ENCODE results near the gene SLC1A3.

Gene SLC1A3

GRCh38 chr5:36606428-36607113 lies at the start of gene SLC1A3:
Gene SLC1A3, plus strand, starts transcription at chr5:36606606. Its CDS starts 1,818 bp downstream, at chr5:36608424.
- ChIA-PET POLR2A (interaction anchor here (0.6 to 3.6 kb wide), 9 partner anchors 11 to 270 kb away, joined by 3 to 14 read pairs (median 3); partner anchors contain the start of gene NIPBL), CTCF (interaction anchor here (0.7 to 1.1 kb wide), 2 partner anchors 84 to 883 kb away, joined by 3 read pairs; no protein-coding TSS in a partner anchor)
- DNase-seq (ENCODE audit: extremely low spot score): peak; percentile 78
- TF ChIP-seq FOXK2 (IDR thresholded peaks at IDR 0.05) (no peak), TARDBP (IDR thresholded peaks at IDR 0.05) (no peak), SP1 (IDR thresholded peaks at IDR 0.05) (no peak), BHLHE40 (IDR thresholded peaks at IDR 0.05; ENCODE audit: borderline replicate concordance) (no peak), ELF4 (IDR thresholded peaks at IDR 0.05) (peak; percentile 43; the same call in 1 of the 2 replicates), SUZ12 (IDR thresholded peaks at IDR 0.05) (no peak), CTBP1 (IDR thresholded peaks at IDR 0.05; ENCODE audit: borderline replicate concordance) (no peak), ARNT (IDR thresholded peaks at IDR 0.05) (no peak), FOXM1 (IDR thresholded peaks at IDR 0.05; ENCODE audit: borderline replicate concordance) (no peak), NFRKB (IDR thresholded peaks at IDR 0.05) (no peak), ZNF384 (IDR thresholded peaks at IDR 0.05) (peak; percentile 78; the same call in 1 of the 2 replicates), LEF1 (IDR thresholded peaks at IDR 0.05; ENCODE audit: borderline replicate concordance) (no peak), FOXA1 (IDR thresholded peaks at IDR 0.05) (no peak), HDGF (IDR thresholded peaks at IDR 0.05; ENCODE audit: borderline replicate concordance) (no peak), L3MBTL2 (conservative IDR thresholded peaks at IDR 0.05) (peak; percentile 77)

GRCh38 chr5:36558641-36559040 lies 47.8 kb upstream of the SLC1A3 start:
- TF ChIP-seq FOXA1 (IDR thresholded peaks at IDR 0.05): no peak
- DNase-seq (ENCODE audit: extremely low spot score): no peak
- CTCF ChIA-PET: no interaction called here
- POLR2A ChIA-PET: no interaction called here

GRCh38 chr5:36561601-36562000 lies 44.8 kb upstream of the SLC1A3 start:
- POLR2A ChIA-PET: no interaction called here
- no peak for DNase-seq (ENCODE audit: extremely low spot score)
- no peak for TF ChIP-seq HDGF (IDR thresholded peaks at IDR 0.05; ENCODE audit: borderline replicate concordance)
- no peak for TF ChIP-seq CTBP1 (IDR thresholded peaks at IDR 0.05; ENCODE audit: borderline replicate concordance)
- TF ChIP-seq NFRKB (IDR thresholded peaks at IDR 0.05): no peak
- TF ChIP-seq PKNOX1 (IDR thresholded peaks at IDR 0.05): no peak
- CTCF ChIA-PET: interaction anchor here (0.5 to 0.7 kb wide), 2 partner anchors 57 to 134 kb away, joined by 3 to 4 read pairs; no protein-coding TSS in a partner anchor

GRCh38 chr5:36569491-36569890 lies 36.9 kb upstream of the SLC1A3 start:
- POLR2A ChIA-PET: no interaction called here
- CTCF ChIA-PET: no interaction called here
- TF ChIP-seq HDGF (IDR thresholded peaks at IDR 0.05; ENCODE audit: borderline replicate concordance): no peak
- TF ChIP-seq NFRKB (IDR thresholded peaks at IDR 0.05): no peak
- no peak for TF ChIP-seq ELF4 (IDR thresholded peaks at IDR 0.05)
- TF ChIP-seq SUZ12 (IDR thresholded peaks at IDR 0.05): no peak
- TF ChIP-seq FOXK2 (IDR thresholded peaks at IDR 0.05): no peak
- TF ChIP-seq CTBP1 (IDR thresholded peaks at IDR 0.05; ENCODE audit: borderline replicate concordance): no peak
- TF ChIP-seq PKNOX1 (IDR thresholded peaks at IDR 0.05): no peak
- TF ChIP-seq FOXM1 (IDR thresholded peaks at IDR 0.05; ENCODE audit: borderline replicate concordance): no peak
- no peak for TF ChIP-seq LEF1 (IDR thresholded peaks at IDR 0.05; ENCODE audit: borderline replicate concordance)
- no peak for TF ChIP-seq TARDBP (IDR thresholded peaks at IDR 0.05)
- TF ChIP-seq BHLHE40 (IDR thresholded peaks at IDR 0.05; ENCODE audit: borderline replicate concordance): no peak
- TF ChIP-seq L3MBTL2 (conservative IDR thresholded peaks at IDR 0.05): no peak
- no peak for TF ChIP-seq ARNT (IDR thresholded peaks at IDR 0.05)
- TF ChIP-seq FOXA1 (IDR thresholded peaks at IDR 0.05): no peak
- no peak for TF ChIP-seq SP1 (IDR thresholded peaks at IDR 0.05)
- TF ChIP-seq ZNF384 (IDR thresholded peaks at IDR 0.05): no peak
- DNase-seq (ENCODE audit: extremely low spot score): no peak

- ChIA-PET CTCF (no interaction called here), POLR2A (no interaction called here)
- TF ChIP-seq FOXM1 (IDR thresholded peaks at IDR 0.05; ENCODE audit: borderline replicate concordance) (no peak), TARDBP (IDR thresholded peaks at IDR 0.05) (no peak), ZNF384 (IDR thresholded peaks at IDR 0.05) (no peak), NFRKB (IDR thresholded peaks at IDR 0.05) (no peak), BHLHE40 (IDR thresholded peaks at IDR 0.05; ENCODE audit: borderline replicate concordance) (no peak), L3MBTL2 (conservative IDR thresholded peaks at IDR 0.05) (no peak), ARNT (IDR thresholded peaks at IDR 0.05) (no peak), ELF4 (IDR thresholded peaks at IDR 0.05) (no peak), HDGF (IDR thresholded peaks at IDR 0.05; ENCODE audit: borderline replicate concordance) (no peak), FOXK2 (IDR thresholded peaks at IDR 0.05) (no peak), SP1 (IDR thresholded peaks at IDR 0.05) (no peak), LEF1 (IDR thresholded peaks at IDR 0.05; ENCODE audit: borderline replicate concordance) (no peak), SUZ12 (IDR thresholded peaks at IDR 0.05) (no peak), PKNOX1 (IDR thresholded peaks at IDR 0.05) (no peak), CTBP1 (IDR thresholded peaks at IDR 0.05; ENCODE audit: borderline replicate concordance) (no peak)
- DNase-seq (ENCODE audit: extremely low spot score): no peak
These were observed 35.9 kb upstream of the SLC1A3 start for GRCh38 chr5:36570301-36571095.
